HG03571 (cell line): ENCODE measurements around the gene CRYGN.
A peak's percentile ranks its signal among the peaks of the same experiment; 100 is the strongest.

ENCODE experiments used
- ATAC-seq: cut with Tn5 transposase; IDR thresholded peaks from one replicate; pipeline ENCODE4 v1.9.1; 2021; ENCODE audit not compliant: unreplicated experiment

Gene CRYGN

GRCh38 chr7:151408839-151409666 is 30.9 kb downstream of the CRYGN start:
- no peak for ATAC-seq

DNA sequence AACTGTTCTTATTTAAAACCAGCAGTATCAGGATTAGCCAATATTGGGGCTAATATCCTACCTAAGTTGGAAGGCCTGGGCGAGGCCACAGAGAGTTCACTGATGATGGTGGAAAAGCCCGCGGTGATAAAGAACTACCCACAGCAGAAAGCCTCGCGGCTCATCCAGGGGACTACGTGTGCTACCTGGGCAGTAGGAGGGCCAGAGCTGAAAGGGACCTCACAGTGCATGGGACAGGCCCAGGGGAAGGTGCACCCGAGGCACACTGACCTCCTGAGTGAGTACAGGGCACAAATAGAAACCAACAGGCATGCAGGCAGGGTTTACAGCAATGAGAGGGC is 31.5 kb downstream of the CRYGN start:
- ATAC-seq, result no peak

GRCh38 chr7:151406886-151407583 is 32.9 kb downstream of the CRYGN start:
- ATAC-seq, result no peak

DNA sequence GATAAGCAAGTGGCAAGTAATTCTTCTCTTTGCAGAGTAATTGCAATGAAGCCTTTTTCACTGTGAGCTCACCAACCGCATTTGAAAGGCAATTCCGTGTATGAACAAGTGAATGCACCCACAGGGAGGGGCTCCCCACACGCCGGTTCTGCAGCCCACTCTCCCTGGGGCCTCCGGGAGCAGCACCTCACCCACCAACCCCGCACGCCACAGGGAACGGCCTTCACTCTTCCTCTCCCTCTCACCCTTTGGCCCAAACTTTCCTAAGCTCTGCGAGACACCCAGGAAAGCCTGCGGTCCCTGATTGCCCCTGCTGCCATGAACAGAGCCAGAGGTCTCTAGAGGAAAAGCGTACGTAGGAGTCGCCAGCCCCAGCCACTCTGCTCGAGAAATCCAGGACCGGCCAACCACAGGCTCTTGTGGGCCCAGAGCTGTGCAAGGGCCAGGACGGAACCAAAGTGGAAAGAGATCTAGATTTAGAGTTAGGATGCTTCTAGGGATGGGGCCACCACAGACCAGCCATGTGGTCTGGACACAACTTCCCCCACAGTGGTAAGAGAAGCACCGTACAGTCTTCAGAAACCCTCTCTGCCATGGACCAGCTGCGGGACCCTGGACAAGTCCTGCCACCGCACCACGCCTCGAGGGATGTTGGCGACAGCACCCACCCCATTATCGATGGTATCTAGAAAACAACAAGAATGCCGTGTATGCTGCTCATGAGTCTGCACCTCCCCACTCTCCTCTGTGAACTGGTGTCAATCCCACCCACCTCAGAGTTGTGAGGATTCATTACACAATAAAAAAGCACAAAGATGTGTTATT is 33.7 kb downstream of the CRYGN start:
- no peak for ATAC-seq

- no peak for ATAC-seq
These were observed 34.4 kb downstream of the CRYGN start for GRCh38 chr7:151405588-151405987.

GRCh38 chr7:151405056-151405455 is 34.9 kb downstream of the CRYGN start:
- ATAC-seq, result no peak

DNA sequence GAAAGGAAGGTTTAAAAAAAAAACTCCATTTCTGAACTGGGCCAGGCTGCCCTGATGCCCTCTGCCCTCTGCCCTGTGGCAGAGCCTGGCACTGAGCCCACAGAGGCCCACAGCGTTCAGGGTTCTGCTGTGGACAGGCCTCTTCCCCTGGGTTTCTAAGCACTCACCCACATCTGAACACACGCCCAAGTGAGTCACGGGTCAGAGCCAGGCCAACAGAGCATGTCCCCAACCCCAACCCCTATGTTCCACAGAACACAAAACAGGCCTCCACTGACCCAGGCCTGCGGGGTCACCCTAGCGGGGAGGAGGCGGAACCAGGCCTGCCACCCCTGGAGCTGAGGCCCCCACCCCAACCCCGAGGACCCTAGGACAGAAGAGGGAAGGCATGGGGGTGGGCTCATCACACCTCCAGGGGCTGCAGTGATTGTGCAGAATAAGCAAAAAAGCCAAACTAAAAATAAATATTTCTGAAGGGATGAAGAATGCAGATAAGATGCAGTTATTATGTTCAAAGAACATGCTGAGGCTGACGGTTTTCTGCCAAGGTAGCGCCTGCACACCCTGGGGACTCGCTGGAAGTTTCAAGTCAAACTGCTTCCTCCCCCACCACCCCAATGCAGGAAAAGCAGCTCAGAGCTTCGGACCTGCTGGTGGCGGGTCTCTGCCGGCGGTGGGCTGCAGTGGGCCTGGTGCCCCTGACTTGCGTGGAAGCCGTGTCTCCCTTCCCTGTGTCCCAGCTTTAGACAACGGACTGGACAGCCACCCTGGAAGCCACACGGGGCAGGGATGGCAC is 35.5 kb downstream of the CRYGN start:
- no peak for ATAC-seq

DNA sequence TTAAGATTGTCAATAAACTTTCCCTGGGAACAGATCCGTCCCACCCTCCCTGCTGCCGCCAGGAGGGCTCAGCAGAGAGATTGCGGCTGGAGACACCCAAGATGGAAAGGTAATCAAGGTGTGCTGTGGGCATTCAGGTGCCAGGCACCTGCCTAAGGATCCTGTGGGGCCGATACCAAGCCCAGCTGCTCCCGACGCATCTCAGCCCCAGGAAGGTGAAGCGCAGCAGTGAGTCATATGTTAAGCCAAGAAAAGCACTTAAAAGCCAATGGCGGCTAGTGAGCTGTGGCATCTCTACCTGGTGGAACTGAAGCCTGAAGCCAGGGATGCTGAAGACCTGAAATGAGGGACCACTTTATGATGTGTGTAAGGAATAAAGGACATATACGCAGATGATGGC is 36.2 kb downstream of the CRYGN start:
- no peak for ATAC-seq

DNA sequence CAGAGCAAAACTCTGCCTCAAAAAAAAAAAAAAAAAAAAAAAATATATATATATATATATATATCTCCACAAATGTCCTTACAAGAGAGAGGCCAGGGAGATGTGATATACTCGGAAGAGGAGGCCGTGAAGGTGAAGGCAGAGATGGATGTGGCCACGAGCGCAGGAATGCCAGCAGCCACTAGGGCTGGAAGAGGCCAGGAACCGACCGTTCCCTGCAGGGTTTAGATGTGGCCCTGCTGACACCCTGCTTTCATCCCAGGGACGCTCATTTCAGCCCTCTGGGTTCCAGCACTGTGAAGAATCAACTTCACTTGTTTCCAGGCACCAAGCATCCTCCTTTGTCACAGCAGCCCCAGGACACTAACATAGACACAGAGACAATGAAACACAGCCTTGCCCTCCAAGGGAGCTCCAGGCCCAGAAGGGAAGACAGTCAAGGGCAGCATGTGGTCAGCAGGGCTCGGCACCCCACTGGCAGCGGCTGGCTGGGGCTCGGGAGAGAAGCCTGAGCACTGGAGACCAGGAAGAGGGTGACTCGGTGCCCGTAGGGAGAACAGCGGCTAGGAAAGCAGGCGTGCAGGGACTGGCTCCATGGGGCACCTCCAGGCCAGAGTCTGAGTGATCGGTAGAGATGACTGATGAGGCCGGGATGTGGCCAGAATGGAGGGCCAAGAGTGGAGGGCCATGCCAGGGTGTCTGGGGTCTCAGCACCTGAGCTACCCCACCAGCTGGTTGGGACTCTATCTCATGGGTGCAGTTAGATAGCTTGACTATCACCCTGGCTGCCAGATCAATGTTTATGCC is 37.7 kb downstream of the CRYGN start:
- ATAC-seq, result no peak

GRCh38 chr7:151400626-151401315 is 39.2 kb downstream of the CRYGN start:
- ATAC-seq, result peak; percentile 68

DNA sequence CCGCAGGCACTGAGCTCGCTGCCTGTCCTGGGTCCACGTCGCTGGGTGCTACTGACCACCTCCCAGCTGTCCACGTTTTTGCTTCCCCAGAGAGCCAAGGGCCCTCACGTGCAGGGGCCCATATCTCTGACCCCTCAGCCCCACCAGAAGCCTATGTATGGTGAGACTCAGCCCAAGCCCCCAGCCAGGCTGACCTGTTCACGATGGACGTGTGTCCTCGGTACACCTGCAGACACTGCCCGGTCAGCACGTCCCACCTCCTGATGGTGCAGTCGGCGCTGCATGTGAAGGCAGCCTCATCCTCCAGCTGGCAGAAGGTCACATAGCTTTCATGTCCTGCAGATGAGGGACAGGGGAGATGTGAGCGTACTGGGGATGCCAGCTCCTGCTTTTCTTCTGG is 40.0 kb downstream of the CRYGN start:
- ATAC-seq, result no peak

DNA sequence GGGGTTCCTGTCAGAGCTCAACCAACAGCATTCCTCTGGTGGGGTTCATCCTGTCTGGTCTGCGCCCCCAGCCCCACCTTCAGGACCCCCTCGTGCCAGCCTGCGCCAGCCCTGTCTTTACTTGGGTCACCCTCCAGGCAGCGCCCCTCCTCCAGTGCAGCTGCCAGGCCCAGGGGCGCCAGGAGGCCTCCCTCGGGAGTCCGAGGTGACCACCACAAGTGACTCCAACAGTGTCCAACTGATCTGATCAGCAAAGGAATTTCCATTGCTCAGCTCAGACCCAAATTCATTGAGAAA is 40.7 kb downstream of the CRYGN start:
- no peak for ATAC-seq

- no peak for ATAC-seq
These were observed 41.3 kb downstream of the CRYGN start for GRCh38 chr7:151398446-151399304.

DNA sequence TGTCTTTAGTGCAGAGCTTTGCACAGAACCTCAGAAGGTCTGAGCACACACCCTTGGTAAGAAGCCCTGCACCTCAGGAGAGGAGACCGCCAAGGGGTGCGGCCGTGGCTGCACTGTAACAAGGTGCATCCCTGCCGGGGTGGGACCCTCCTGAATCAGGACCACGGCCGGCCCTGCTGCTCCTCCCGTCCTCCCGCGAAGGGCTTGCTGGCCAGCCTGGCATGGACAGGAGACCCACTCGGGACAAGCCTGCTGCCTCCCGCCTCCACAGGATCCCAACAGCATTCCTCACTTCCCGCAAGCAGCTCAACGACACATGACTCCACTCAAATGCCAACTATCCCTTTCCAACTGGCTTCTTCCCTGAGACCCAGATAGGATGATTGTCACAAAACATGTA is 42.9 kb downstream of the CRYGN start:
- ATAC-seq, result no peak

- no peak for ATAC-seq
These were observed 43.5 kb downstream of the CRYGN start for GRCh38 chr7:151396328-151396970.

DNA sequence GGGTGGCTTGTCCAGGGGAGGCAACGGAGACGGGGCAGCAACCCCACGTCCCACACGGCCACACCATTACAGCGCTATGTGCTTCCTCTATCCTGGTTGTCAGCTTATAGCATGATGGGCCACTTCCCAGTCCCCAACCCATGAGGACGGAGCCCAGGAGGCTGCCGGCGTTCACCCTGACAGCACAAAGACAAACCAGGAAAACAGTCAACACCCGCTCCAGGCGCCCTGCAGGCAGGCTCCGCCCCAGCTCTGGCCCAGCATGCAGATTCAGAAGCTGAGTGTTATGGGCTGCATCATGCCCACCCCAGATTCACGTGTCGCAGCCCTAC is 44.9 kb downstream of the CRYGN start:
- no peak for ATAC-seq

DNA sequence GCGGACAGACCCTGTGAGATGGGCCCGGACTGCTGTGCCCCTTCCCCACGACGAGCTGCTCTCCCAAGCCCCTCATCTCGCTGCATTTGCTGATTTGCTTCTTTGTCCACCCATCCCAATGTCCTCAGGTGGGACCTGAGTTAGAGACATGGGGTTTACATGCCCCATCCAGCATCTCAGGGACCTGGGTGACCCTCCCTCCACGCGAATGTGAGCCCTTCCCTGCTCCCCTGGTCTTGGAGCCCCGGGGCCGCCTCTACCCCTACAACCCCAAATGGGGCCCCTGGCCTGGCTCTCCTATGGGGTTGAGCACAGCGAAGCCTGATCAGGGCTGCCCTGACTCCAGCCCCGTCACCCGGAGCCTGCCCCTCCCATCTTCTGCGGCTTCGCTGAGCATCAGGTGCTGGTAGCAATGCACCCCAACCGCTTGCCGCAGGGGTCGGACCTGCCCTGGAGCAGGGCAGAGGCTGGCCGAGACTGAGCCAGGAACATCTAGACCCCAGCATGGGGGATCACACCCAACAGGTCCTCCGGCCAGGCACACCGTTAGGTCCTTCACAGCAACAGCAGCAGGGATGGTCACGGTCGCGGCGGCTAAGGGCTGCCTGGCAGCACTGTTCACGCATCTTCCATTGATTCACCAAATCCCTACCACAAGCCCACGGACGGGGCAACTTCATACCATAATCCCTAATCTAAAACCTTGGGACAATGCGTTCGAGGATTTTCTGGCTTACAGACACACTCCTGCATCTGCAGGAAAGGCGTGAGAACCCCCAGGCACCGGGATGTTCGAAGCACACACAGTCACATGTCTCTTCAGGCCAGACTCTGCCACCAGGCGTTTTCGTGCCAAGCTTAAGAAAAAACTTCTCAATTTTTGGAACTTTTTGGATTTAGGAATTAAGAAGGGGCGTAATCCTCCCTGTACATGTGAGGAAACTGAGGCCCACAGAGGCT is 45.6 kb downstream of the CRYGN start:
- ATAC-seq, result no peak
